ENCODE data around the gene ZNF593OS.

ZNF593OS gene

GRCh38 chr1:26171084-26172072, at the start of gene ZNF593OS:
Gene ZNF593OS (minus strand): TSS chr1:26171832. CDS start chr1:26171661, 171 bp downstream.
- no peak for DNase-seq

GRCh38 chr1:26221094-26221493, 49.5 kb upstream of the ZNF593OS start:
- no peak for DNase-seq

GRCh38 chr1:26220199-26220912, 48.7 kb upstream of the ZNF593OS start:
- no peak for DNase-seq

GRCh38 chr1:26218906-26219494, 47.4 kb upstream of the ZNF593OS start:
- DNase-seq, result no peak

GRCh38 chr1:26215246-26215645, 43.6 kb upstream of the ZNF593OS start:
- no peak for DNase-seq

GRCh38 chr1:26213335-26213905, 41.8 kb upstream of the ZNF593OS start:
- no peak for DNase-seq

- DNase-seq, result no peak
Measured at GRCh38 chr1:26212726-26213125, 41.1 kb upstream of the ZNF593OS start.

- no peak for DNase-seq
Measured at GRCh38 chr1:26210147-26210870, 38.7 kb upstream of the ZNF593OS start.

GRCh38 chr1:26203642-26204318, 32.1 kb upstream of the ZNF593OS start:
- no peak for DNase-seq

- DNase-seq, result no peak
Measured at GRCh38 chr1:26200413-26200812, 28.8 kb upstream of the ZNF593OS start.

- DNase-seq, result no peak
Measured at GRCh38 chr1:26197813-26198212, 26.2 kb upstream of the ZNF593OS start.

- DNase-seq, result no peak
Measured at GRCh38 chr1:26197301-26197700, 25.7 kb upstream of the ZNF593OS start.

- no peak for DNase-seq
Measured at GRCh38 chr1:26195805-26196204, 24.2 kb upstream of the ZNF593OS start.

GRCh38 chr1:26191739-26192138, 20.1 kb upstream of the ZNF593OS start:
- DNase-seq, result no peak

GRCh38 chr1:26190373-26190987, 18.8 kb upstream of the ZNF593OS start, which contains the start of gene CATSPER4:
Gene CATSPER4 (plus strand): TSS chr1:26190602. CDS start chr1:26190628, 26 bp downstream.
- no peak for DNase-seq

- no peak for DNase-seq
Measured at GRCh38 chr1:26189751-26190275, 18.2 kb upstream of the ZNF593OS start.

GRCh38 chr1:26189331-26189730, 17.7 kb upstream of the ZNF593OS start:
- DNase-seq, result no peak

GRCh38 chr1:26188477-26188876, 16.8 kb upstream of the ZNF593OS start:
- no peak for DNase-seq

GRCh38 chr1:26187882-26188281, 16.2 kb upstream of the ZNF593OS start:
- DNase-seq, result no peak

- DNase-seq, result no peak
Measured at GRCh38 chr1:26184883-26185282, 13.3 kb upstream of the ZNF593OS start.

- no peak for DNase-seq
Measured at GRCh38 chr1:26184086-26184485, 12.5 kb upstream of the ZNF593OS start.
